GM18511 (cell line): ENCODE results near the gene YWHAG.
"Not testable (repeated sequence)": the region's sequence is repeated elsewhere in the genome, so short reads cannot be mapped to it uniquely, and the experiment has no call there.

Experiments
- ATAC-seq: cut with Tn5 transposase; IDR thresholded peaks from one replicate; pipeline ENCODE4 v1.9.1; 2021; ENCODE audit warnings: mild to moderate bottlenecking, moderate library complexity; ENCODE audit not compliant: unreplicated experiment

The YWHAG gene

DNA sequence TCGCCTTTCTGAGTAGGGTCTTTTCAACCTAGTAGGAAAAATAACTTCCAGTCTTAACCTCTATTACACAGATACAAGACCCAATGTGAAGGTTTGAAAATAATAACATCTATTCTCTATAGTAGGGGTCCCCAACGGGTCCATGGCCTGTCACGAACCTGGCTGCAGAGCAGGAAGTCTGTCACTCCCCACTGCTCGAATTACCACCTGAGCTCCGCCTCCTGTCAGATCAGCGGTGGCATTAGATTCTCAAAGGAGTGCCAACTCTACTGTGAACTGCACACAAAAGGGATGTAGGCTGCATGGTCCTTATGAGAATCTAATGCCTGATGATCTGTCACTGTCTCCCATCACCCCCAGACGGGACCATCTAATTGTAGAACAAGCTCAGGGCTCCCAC lies 7.4 kb downstream of the YWHAG start:
- no peak for ATAC-seq

DNA sequence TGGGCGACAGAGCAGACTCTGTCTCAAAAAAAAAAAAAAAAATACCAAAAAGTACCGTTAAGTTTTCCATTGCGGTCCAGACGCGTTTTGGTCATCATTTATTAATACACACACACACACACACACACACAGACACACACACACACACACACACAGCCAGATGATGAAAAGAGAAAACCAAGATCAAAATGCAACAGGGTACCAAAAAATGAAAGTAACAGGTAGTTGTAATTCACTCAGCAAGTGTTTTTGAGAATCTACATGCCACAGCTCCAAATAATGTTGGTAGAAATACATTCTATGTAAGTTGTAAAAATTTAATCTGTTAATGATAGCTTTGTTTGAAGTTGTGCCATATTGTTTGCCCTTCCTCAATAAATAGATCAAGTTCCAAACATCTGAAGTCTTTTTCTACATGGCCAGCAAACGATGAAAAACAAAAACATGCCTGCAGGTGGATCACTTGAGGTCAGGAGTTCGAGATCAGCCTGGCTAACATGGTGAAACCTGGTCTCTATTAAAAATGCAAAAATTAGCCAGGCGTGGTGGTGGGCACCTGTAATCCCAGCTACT lies 9.4 kb downstream of the YWHAG start:
- ATAC-seq, result no peak

GRCh38 chr7:76347710-76348109 lies 11.1 kb downstream of the YWHAG start:
- no peak for ATAC-seq

DNA sequence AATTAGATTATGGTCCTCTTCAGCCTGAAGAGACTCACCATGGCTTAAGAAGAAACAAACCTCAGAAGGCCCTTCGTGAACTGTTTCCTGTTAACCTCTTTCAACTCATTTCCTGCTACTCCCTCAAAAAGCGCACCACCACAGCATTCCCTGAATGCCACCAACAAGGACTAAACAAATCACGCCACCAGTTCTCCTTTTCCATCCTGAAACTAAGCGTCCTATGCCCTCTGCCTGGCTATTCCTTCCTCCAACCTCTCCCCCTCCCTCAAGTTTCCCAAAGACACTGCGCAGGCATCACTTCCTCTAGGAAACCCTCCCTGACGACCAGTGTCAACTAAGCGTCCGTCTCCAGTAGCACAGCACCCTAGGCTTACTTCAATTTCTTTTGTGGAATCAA lies 12.0 kb downstream of the YWHAG start:
- no peak for ATAC-seq

DNA sequence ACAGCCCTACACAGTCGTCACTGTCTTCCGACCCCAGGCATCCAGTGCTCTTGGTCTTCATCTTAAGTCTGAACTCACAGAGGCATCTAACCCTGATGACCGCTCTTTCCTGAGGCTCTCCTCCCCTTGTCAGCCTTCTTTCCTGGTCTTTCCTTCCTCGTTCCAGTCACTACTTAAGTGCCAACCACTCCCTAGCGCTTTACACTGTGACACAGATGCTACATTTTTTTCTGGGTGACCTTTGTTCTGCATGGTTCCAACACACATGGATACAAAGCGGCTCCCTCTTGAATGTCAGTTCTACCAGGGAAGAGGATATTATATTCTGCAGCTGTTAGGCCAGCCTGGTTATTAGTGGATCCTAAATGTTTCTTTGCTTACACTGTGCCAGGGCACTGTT lies 12.7 kb downstream of the YWHAG start:
- no peak for ATAC-seq

GRCh38 chr7:76343931-76344321 lies 14.9 kb downstream of the YWHAG start:
- ATAC-seq, result no peak

DNA sequence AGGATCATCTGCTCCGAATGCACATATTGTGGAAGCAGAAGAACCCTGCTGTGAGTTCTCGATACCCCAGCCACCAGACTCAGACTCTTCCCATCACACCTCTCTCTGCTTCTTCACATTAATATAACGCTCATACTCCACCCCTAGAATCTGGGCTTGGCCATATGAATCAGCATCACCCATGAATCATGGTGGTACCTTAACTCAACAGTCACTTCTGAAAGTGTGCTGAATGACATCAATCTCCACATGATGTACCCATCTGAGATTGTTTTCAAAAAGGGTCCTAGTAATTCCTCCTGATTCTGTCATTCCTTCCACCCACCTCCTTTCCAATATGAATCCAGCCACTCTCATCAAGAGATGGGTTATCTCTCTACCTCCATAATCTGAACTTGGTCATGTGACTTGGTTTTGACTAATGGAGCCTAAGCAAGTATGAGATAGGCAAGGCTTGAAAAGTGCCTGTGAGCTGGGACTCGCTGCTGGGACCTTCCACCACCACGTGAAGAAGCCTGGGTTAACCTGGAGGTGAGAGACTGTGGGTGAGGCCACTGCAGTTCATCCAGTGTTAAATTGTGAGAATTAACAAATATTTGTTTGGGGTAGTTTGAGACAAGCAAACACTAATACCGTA lies 15.4 kb downstream of the YWHAG start:
- ATAC-seq, result no peak

DNA sequence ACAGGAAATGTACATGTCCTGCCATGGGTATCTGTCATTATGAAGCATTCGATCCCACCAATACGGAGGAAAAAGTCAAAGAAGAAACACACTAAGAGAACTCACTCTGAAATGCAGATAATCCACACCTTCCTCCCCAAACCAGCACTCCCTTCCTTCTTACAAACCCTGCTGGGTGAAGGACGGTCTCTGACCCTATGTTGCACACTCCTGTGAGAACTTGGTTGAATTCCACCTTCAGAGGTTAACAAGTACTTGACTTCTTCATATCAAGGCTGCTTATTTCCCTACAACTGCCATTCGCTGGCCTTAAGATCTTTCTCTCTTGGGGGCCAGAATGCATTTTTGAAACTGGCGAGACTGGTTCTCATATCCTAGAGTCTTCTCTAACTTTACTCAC lies 16.6 kb downstream of the YWHAG start:
- no peak for ATAC-seq

- ATAC-seq, result no peak
Observed at GRCh38 chr7:76340617-76341131, 18.1 kb downstream of the YWHAG start.

GRCh38 chr7:76338298-76339084 lies 20.3 kb downstream of the YWHAG start:
- no peak for ATAC-seq

GRCh38 chr7:76337147-76337546 lies 21.6 kb downstream of the YWHAG start:
- no peak for ATAC-seq

GRCh38 chr7:76336094-76336493 lies 22.7 kb downstream of the YWHAG start:
- ATAC-seq, result no peak

- not testable (repeated sequence) for ATAC-seq
Observed at GRCh38 chr7:76335417-76335816, 23.4 kb downstream of the YWHAG start.

DNA sequence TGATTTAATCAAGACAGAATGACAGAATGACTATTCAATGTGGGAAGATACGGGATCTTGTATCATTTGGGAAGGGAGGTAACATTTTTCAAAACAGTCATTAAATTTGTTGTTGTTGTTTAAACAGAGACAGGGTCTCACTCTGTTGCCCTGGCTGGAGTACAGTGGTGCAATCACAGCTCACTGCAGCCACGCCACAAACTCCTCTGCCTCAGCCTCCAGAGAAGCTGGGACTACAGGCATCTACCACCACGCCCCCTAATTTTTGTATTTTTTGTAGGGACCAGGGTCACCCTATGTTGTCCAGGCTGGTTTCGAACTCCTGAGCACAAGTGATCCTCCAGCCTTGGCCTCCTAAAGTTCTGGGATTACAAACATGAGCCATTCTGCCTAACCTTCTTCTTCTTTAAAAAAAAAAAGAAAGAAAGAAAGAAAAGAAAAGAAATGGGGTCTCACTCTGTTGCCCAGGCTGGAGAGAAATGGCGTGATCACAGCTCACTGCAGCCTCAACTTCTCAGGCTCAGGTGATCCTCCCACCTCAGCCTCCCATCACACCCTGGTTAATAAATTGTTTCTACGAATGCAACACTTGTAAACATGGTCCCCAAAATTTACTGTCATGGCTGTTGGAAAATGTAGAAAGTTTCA lies 24.3 kb downstream of the YWHAG start:
- no peak for ATAC-seq

DNA sequence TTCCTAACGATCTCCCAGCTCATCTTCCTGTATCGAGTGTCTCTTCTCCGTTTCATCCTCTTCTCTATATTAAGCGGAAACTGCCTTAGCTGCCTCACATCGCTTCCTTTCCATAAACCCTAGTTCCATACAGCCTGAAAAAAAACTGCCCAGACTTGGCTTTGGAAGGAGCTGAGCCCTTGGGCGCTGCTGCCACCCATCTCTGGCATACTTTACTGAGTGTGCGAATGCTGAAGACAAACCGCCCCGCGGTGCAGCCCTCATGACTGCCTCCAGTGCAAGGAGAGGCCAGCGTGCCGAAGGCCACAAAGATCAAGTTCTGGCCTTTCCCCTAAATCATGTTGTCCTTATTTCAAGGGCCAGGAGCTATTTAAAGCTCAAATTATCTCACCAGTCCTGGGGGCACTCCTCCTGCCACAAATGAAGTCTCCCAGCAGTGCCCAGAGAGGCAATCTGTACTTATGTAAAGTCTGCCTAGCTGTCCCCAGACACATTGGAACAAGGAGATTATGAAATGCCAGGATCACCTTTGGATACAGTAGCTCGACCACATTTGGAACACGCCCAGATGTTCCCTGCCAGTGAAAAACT lies 25.2 kb downstream of the YWHAG start:
- no peak for ATAC-seq

GRCh38 chr7:76332078-76332477 lies 26.7 kb downstream of the YWHAG start:
- no peak for ATAC-seq

DNA sequence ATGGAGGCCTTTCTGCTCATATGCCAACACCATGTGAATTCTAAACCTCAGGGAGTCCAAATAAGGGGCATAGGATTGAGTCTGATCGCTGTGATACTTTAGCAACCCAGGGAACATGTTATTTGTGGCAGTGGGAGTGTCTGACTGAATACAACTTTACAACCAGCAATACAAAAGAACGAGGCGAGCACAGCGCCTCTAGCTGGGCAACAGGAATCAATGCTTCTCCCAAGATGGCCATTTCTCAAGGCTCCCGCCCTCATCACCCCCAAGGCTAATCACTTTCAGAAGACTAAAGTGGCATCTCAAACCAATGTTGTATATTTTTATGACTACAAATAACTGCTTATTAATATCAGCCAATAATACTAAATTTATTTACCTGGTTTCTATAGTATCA lies 28.1 kb downstream of the YWHAG start:
- ATAC-seq, result no peak

DNA sequence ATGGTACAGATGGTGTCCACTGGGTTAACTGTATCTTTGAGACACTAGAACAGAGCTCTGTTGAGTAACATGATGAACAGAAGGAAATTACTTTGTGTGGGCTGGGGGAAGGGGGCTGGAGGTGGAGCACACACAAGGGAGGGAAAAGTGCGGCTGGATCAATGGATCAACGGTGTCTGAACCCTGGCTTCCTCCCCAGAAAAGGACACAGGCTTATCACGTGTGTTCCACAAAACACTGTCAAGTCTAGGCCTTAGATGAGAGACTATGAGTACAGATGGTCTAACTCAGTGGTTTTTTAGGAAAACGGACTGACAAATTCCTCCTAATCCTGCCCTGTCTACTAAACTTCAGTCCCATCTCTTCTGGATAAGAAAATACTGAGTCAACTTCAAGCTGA lies 28.5 kb downstream of the YWHAG start:
- no peak for ATAC-seq

- ATAC-seq, result no peak
Observed at GRCh38 chr7:76329479-76329878, 29.3 kb downstream of the YWHAG start.

DNA sequence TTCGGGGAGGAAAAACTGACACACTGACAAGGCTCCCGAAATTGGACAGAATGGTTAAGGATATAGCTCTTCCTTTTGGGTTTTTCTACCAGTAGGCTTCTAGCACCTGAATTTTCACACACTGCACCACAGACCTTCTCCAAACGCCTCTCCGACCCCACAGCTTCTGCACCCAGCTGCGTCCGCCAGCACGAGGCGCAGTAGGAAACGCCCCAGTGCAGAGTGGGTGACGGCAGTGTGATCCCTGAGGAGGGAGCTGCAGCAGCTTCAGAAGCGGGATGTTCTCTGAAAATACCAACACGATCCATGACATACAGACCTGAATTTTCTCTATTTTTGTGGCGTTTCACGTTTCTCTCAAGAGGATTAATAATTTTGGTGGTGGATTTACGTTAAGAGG lies 30.4 kb downstream of the YWHAG start:
- no peak for ATAC-seq

GRCh38 chr7:76327610-76328009 lies 31.2 kb downstream of the YWHAG start:
- ATAC-seq, result no peak
